Endothelial cell of umbilical vein (primary cell): ENCODE measurements around the gene KLHL26.

Experiments used
- CTCF ChIP-seq, 2 donors: IDR thresholded peaks; 1 replicate in 1 of 2; 2 replicates in 1 of 2; pipeline ENCODE4 v1.5.1; 2011; ENCODE audit warnings: low read length in 2 of 2, mild to moderate bottlenecking in 2 of 2, moderate library complexity in 2 of 2, control low read depth in 1 of 2, inconsistent platforms in 1 of 2, low read depth in 1 of 2; ENCODE audit not compliant: insufficient read depth in 1 of 2; ENCODE audit errors: extremely low read depth in 1 of 2
- EZH2 ChIP-seq: IDR thresholded peaks from 2 replicates; pipeline ENCODE4 v1.6.1; 2012; ENCODE audit warnings: borderline replicate concordance, low read depth, mild to moderate bottlenecking, moderate library complexity, low read length, inconsistent platforms; ENCODE audit not compliant: severe bottlenecking
- POLR2A ChIP-seq: IDR thresholded peaks from 2 replicates; pipeline ENCODE4 v1.6.1; 2012; ENCODE audit warnings: low read depth, mild to moderate bottlenecking, control low read depth, low read length

GRCh38 chr19:18597809-18598660 lies 38.8 kb upstream of the KLHL26 start:
- no peak for TF ChIP-seq EZH2
- TF ChIP-seq CTCF (IDR thresholded peaks at IDR 0.05; ENCODE audit: extremely low read depth in 1 of 2, insufficient read depth in 1 of 2, low read depth in 1 of 2, low read length in 2 of 2) = no peak
- TF ChIP-seq POLR2A = no peak
